Measurements from ENCODE around the gene BPIFB2. TPM values are rescaled to one million over a fixed set of nuclear protein-coding genes. Genes with fewer than 3 reads are reported as not detected.
"Not testable (repeated sequence)": the region's sequence is repeated elsewhere in the genome, so short reads cannot be mapped to it uniquely, and the experiment has no call there.

BPIFB2 gene
- not detected in 2 replicates for total RNA-seq (2014; rRNA removed; shearing (Covaris generic))

GRCh38 chr20:33007376-33008335 is at the start of gene BPIFB2:
TSS of gene BPIFB2 (plus strand) at chr20:33007704. CDS start at chr20:33008575, 871 bp downstream.
- no peak for DNase-seq (ENCODE audit: low spot score)

GRCh38 chr20:32958574-32958973 is 48.9 kb upstream of the BPIFB2 start:
- DNase-seq (ENCODE audit: low spot score), result no peak

GRCh38 chr20:32959351-32960221 is 47.9 kb upstream of the BPIFB2 start:
- no peak for DNase-seq (ENCODE audit: low spot score)

GRCh38 chr20:32960222-32960518 is 47.3 kb upstream of the BPIFB2 start:
- no peak for DNase-seq (ENCODE audit: low spot score)

- no peak for DNase-seq (ENCODE audit: low spot score)
Observed at GRCh38 chr20:32960849-32961731, 46.4 kb upstream of the BPIFB2 start.

GRCh38 chr20:32962053-32962452 is 45.5 kb upstream of the BPIFB2 start:
- no peak for DNase-seq (ENCODE audit: low spot score)

- not testable (repeated sequence) for DNase-seq (ENCODE audit: low spot score)
Observed at GRCh38 chr20:32962646-32963045, 44.9 kb upstream of the BPIFB2 start.

GRCh38 chr20:32963176-32963575 is 44.3 kb upstream of the BPIFB2 start:
- no peak for DNase-seq (ENCODE audit: low spot score)

- no peak for DNase-seq (ENCODE audit: low spot score)
Observed at GRCh38 chr20:32964575-32964974, 42.9 kb upstream of the BPIFB2 start.

GRCh38 chr20:32965115-32965514 is 42.4 kb upstream of the BPIFB2 start:
- no peak for DNase-seq (ENCODE audit: low spot score)

- no peak for DNase-seq (ENCODE audit: low spot score)
Observed at GRCh38 chr20:32965581-32966373, 41.7 kb upstream of the BPIFB2 start.

- no peak for DNase-seq (ENCODE audit: low spot score)
Observed at GRCh38 chr20:32966382-32966781, 41.1 kb upstream of the BPIFB2 start.

- DNase-seq (ENCODE audit: low spot score), result no peak
Observed at GRCh38 chr20:32966881-32967781, 40.4 kb upstream of the BPIFB2 start.

- DNase-seq (ENCODE audit: low spot score), result no peak
Observed at GRCh38 chr20:32967961-32968457, 39.5 kb upstream of the BPIFB2 start.

GRCh38 chr20:32968478-32969241 is 38.8 kb upstream of the BPIFB2 start:
- no peak for DNase-seq (ENCODE audit: low spot score)

- DNase-seq (ENCODE audit: low spot score), result no peak
Observed at GRCh38 chr20:32969356-32970114, 38.0 kb upstream of the BPIFB2 start.

- DNase-seq (ENCODE audit: low spot score), result no peak
Observed at GRCh38 chr20:32970115-32970972, 37.2 kb upstream of the BPIFB2 start.
